Measurements from ENCODE around the gene FAM25A.
"Not testable (repeated sequence)": the region's sequence is repeated elsewhere in the genome, so short reads cannot be mapped to it uniquely, and the experiment has no call there.

GRCh38 chr10:87009134-87009696 is 10.9 kb upstream of the FAM25A start:
- TF ChIP-seq CTCF (IDR thresholded peaks at IDR 0.05; ENCODE audit: poor library complexity, severe bottlenecking); RAD21 (conservative IDR thresholded peaks at IDR 0.05); POLR2AphosphoS5 (IDR thresholded peaks at IDR 0.05); REST (IDR thresholded peaks at IDR 0.05; ENCODE audit: borderline replicate concordance); EZH2 (IDR thresholded peaks at IDR 0.05; ENCODE audit: borderline replicate concordance, insufficient read depth, low read length, poor library complexity, severe bottlenecking): not testable (repeated sequence)
